Aorta (tissue), 5 donors: Measurements from ENCODE around the gene MDGA2. TPM values are rescaled to one million over a fixed set of nuclear protein-coding genes. Genes with fewer than 3 reads are reported as not detected.
"Not testable (repeated sequence)": the region's sequence is repeated elsewhere in the genome, so short reads cannot be mapped to it uniquely, and the experiment has no call there.

Experiments used
- ATAC-seq: fragments of 200-7000 bp; cut with Tn5 transposase; one replicate; pipeline ENCODE4 v1.9.1; 2022; ENCODE audit warnings: moderate library complexity; ENCODE audit not compliant: low FRiP score
- DNase-seq, 2 donors: peaks; one replicate each; pipeline ENCODE4 v3.0.0-alpha.2; 2020
- H3K27ac ChIP-seq, 2 donors: one replicate each; pipeline ENCODE4 v1.5.1; 2013; ENCODE audit warnings: low read length in 2 of 2, mild to moderate bottlenecking in 2 of 2, moderate library complexity in 2 of 2, control low read depth in 1 of 2, inconsistent platforms in 1 of 2, low read depth in 1 of 2
- H3K27me3 ChIP-seq, 2 donors: one replicate each; pipeline ENCODE4 v1.6.1; 2013; ENCODE audit warnings: control low read depth in 1 of 2, low read length in 1 of 2, mild to moderate bottlenecking in 1 of 2, moderate library complexity in 1 of 2; ENCODE audit not compliant: insufficient read depth in 2 of 2, control insufficient read depth in 1 of 2
- H3K36me3 ChIP-seq, 2 donors: one replicate each; pipeline ENCODE4 v1.6.1; 2013; ENCODE audit warnings: control low read depth in 1 of 2, low read length in 1 of 2, mild to moderate bottlenecking in 1 of 2; ENCODE audit not compliant: insufficient read depth in 2 of 2, control insufficient read depth in 1 of 2
- H3K4me1 ChIP-seq, 2 donors: one replicate each; pipeline ENCODE4 v1.6.1; 2013; ENCODE audit warnings: low read length in 2 of 2, control low read depth in 1 of 2, mild to moderate bottlenecking in 1 of 2, moderate library complexity in 1 of 2; ENCODE audit not compliant: insufficient read depth in 2 of 2, control insufficient read depth in 1 of 2
- H3K4me3 ChIP-seq, 2 donors: one replicate each; pipeline ENCODE4 v1.5.1; 2013; ENCODE audit warnings: low read length in 2 of 2, control low read depth in 1 of 2, mild to moderate bottlenecking in 1 of 2
- H3K9me3 ChIP-seq: one replicate; pipeline ENCODE4 v1.6.1; 2013; ENCODE audit warnings: mild to moderate bottlenecking, low read length; ENCODE audit not compliant: control insufficient read depth
- WGBS, 2 donors: extraction: QIAGEN DNeasy Blood & Tissue Kit; methylation state at CpG; one replicate each; pipeline ENCODE4 v1.1.7; 2013; 5-methylcytosine and 5-hydroxymethylcytosine counted together
- intact Hi-C, 2 donors: fragments of 100-400 bp; cut with DNase I; formaldehyde crosslinking; loops; one replicate each; pipeline versions ENCODE4 v1.14.2 to v1.15.0; 2022
- polyA plus RNA-seq, 2 donors: library from polyadenylated mRNA; stranded (reverse); fragments of 200-250 nt; gene quantifications; one replicate each; pipeline ENCODE4 v1.2.3, GENCODE V29; 2013
- total RNA-seq, 2 donors: library from RNA; stranded (reverse); fragmentation: NEBNext Ultra II Directional; extraction: Animal tissue kit (Norgen Biotek cat#: 25700); gene quantifications; one replicate each; pipeline ENCODE4 v1.2.1, GENCODE V29; 2021
- donor health status: healthy with polysubstance abuse.
- donor health status: Bipolar disorder and iron deficiency.
- donor health status: DM: no; HTN: no; CAD: no.
- donor health status: DM: no; HTN: no; CAD: no.
- donor health status: DM: yes; HTN: yes; CAD: no.

The MDGA2 gene
- total and polyA plus RNA-seq, 4 donors, result 0.15 TPM; not detected in 3

- H3K27ac ChIP-seq, result no peak overlapping the region
- no peak overlapping the region for H3K4me3 ChIP-seq
- intact Hi-C loops, result no loop called here
- H3K9me3 ChIP-seq, result no peaks in the 10 kb centered on the region
- ATAC-seq (no peak), DNase-seq (no peak)
- H3K36me3 ChIP-seq, result no peaks in the 10 kb centered on the region
- 82 to 97% methylated on average over 1 of the region's 1 CpG for WGBS, 2 donors
- no peaks in the 10 kb centered on the region for H3K4me1 ChIP-seq
- no peaks in the 10 kb centered on the region for H3K27me3 ChIP-seq
Observed at GRCh38 chr14:47179906-47180305, 495.5 kb downstream of the MDGA2 start.

- 91 to 94% methylated on average over 10 of the region's 10 CpGs for WGBS, 2 donors
- H3K27ac ChIP-seq, H3K4me3 ChIP-seq, H3K27me3 ChIP-seq, H3K36me3 ChIP-seq, intact Hi-C loops, H3K9me3 ChIP-seq, DNase-seq, H3K4me1 ChIP-seq, ATAC-seq: not testable (repeated sequence)
Observed at GRCh38 chr14:47171896-47172295, 503.5 kb downstream of the MDGA2 start.

- Histone ChIP-seq H3K9me3 (no peaks in the 10 kb centered on the region), H3K27ac (no peak overlapping the region), H3K27me3 (no peaks in the 10 kb centered on the region), H3K36me3 (no peaks in the 10 kb centered on the region), H3K4me3 (no peak overlapping the region), H3K4me1 (no peaks in the 10 kb centered on the region)
- DNase-seq (no peak), ATAC-seq (no peak)
- WGBS, 2 donors, result 59 to 78% methylated on average over 1 of the region's 1 CpG
- intact Hi-C loops, result no loop called here
Observed at GRCh38 chr14:47167402-47167801, 508.0 kb downstream of the MDGA2 start.

- Histone ChIP-seq H3K27me3 (no peaks in the 10 kb centered on the region), H3K4me3 (no peak overlapping the region), H3K36me3 (no peaks in the 10 kb centered on the region), H3K9me3 (no peaks in the 10 kb centered on the region), H3K27ac (no peak overlapping the region), H3K4me1 (no peaks in the 10 kb centered on the region)
- intact Hi-C loops, result no loop called here
- peak; percentile 48 for ATAC-seq
- 96% methylated on average over 13 of the region's 13 CpGs for WGBS, 2 donors
- DNase-seq, result no peak
Observed at GRCh38 chr14:47155395-47155794, 520.0 kb downstream of the MDGA2 start.

- Histone ChIP-seq H3K4me3 (no peak overlapping the region), H3K36me3 (no peaks in the 10 kb centered on the region), H3K27ac (no peak overlapping the region), H3K27me3 (no peaks in the 10 kb centered on the region), H3K9me3 (no peaks in the 10 kb centered on the region), H3K4me1 (no peaks in the 10 kb centered on the region)
- DNase-seq (no peak), ATAC-seq (peak; percentile 15)
- intact Hi-C loops, result no loop called here
- 86 to 88% methylated on average over 14 of the region's 14 CpGs for WGBS, 2 donors
Observed at GRCh38 chr14:47154276-47154797, 521.1 kb downstream of the MDGA2 start.

- Histone ChIP-seq H3K27ac (no peak overlapping the region), H3K9me3 (no peaks in the 10 kb centered on the region), H3K4me1 (no peaks in the 10 kb centered on the region), H3K4me3 (no peak overlapping the region), H3K36me3 (no peaks in the 10 kb centered on the region), H3K27me3 (no peaks in the 10 kb centered on the region)
- DNase-seq, result no peak
- ATAC-seq, result no peak
- intact Hi-C loops, result no loop called here
Observed at GRCh38 chr14:47153746-47154145, 521.7 kb downstream of the MDGA2 start.

- intact Hi-C loops, result no loop called here
- DNase-seq (no peak), ATAC-seq (no peak)
- Histone ChIP-seq H3K27me3 (no peaks in the 10 kb centered on the region), H3K27ac (no peak overlapping the region), H3K4me3 (no peak overlapping the region), H3K9me3 (no peaks in the 10 kb centered on the region), H3K36me3 (no peaks in the 10 kb centered on the region), H3K4me1 (no peaks in the 10 kb centered on the region)
- WGBS, 2 donors, result 65 to 75% methylated on average over 3 of the region's 3 CpGs
Observed at GRCh38 chr14:47150267-47150666, 525.1 kb downstream of the MDGA2 start.

GRCh38 chr14:47149326-47149725 lies 526.1 kb downstream of the MDGA2 start:
- Histone ChIP-seq H3K4me3 (no peak overlapping the region), H3K27me3 (no peaks in the 10 kb centered on the region), H3K36me3 (no peaks in the 10 kb centered on the region), H3K4me1 (no peaks in the 10 kb centered on the region), H3K27ac (no peak overlapping the region), H3K9me3 (no peaks in the 10 kb centered on the region)
- WGBS, 2 donors, result 91 to 94% methylated on average over 2 of the region's 2 CpGs
- ATAC-seq, result no peak
- intact Hi-C loops, result no loop called here
- DNase-seq, result no peak

GRCh38 chr14:47148686-47149085 lies 526.7 kb downstream of the MDGA2 start:
- Histone ChIP-seq H3K27me3 (no peaks in the 10 kb centered on the region), H3K4me1 (no peaks in the 10 kb centered on the region), H3K9me3 (no peaks in the 10 kb centered on the region), H3K4me3 (no peak overlapping the region), H3K27ac (no peak overlapping the region), H3K36me3 (no peaks in the 10 kb centered on the region)
- DNase-seq (no peak), ATAC-seq (no peak)
- intact Hi-C loops, result no loop called here
- WGBS, 2 donors, result 90 to 93% methylated on average over 3 of the region's 3 CpGs
